ENCODE data around the gene NELFA. TPM values are rescaled to one million over a fixed set of nuclear protein-coding genes. Genes with fewer than 3 reads are reported as not detected.

The NELFA gene
- polyA plus RNA-seq, 1 experiment = 9.3 TPM

DNA sequence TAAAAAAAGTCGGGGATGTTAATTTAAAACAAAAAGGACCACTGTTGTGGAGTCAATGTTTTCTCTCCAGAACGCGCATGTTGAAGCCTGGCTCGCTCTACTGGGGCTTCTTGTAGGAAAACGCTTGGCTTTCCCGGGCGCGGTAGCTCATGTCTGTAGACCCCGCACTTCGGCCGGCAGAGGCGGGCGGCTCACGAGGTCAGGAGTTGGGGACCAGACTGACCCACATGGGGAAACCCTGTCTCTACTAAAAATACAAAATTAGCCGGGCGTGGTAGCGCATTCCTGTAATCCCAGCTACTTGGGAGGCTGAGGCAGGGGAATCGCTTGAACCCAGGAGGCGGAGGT is 15.6 kb downstream of the NELFA start:
- ChIA-PET CTCF (interaction anchor here (0.6 kb wide), 1 partner anchor 1114 kb away, joined by 3 read pairs; no protein-coding TSS in a partner anchor), POLR2A (no interaction called here)
- Histone ChIP-seq H3K27me3 (ENCODE audit: control insufficient read depth, insufficient read depth, low read length) (no peaks in the 10 kb centered on the region), H3K27ac (ENCODE audit: low read depth, low read length) (no peak overlapping the region), H3K4me3 (ENCODE audit: low read depth, low read length) (no peak overlapping the region), H3K9me3 (ENCODE audit: control insufficient read depth, insufficient read depth, low read length) (peaks cover 11% of the 10 kb centered on the region)
- TF ChIP-seq, protein P1, sequence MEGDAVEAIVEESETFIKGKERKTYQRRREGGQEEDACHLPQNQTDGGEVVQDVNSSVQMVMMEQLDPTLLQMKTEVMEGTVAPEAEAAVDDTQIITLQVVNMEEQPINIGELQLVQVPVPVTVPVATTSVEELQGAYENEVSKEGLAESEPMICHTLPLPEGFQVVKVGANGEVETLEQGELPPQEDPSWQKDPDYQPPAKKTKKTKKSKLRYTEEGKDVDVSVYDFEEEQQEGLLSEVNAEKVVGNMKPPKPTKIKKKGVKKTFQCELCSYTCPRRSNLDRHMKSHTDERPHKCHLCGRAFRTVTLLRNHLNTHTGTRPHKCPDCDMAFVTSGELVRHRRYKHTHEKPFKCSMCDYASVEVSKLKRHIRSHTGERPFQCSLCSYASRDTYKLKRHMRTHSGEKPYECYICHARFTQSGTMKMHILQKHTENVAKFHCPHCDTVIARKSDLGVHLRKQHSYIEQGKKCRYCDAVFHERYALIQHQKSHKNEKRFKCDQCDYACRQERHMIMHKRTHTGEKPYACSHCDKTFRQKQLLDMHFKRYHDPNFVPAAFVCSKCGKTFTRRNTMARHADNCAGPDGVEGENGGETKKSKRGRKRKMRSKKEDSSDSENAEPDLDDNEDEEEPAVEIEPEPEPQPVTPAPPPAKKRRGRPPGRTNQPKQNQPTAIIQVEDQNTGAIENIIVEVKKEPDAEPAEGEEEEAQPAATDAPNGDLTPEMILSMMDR (IDR thresholded peaks at IDR 0.05; ENCODE audit: low read depth, low read length) = no peak
- DNase-seq (ENCODE audit: low read depth, low spot score) = no peak

DNA sequence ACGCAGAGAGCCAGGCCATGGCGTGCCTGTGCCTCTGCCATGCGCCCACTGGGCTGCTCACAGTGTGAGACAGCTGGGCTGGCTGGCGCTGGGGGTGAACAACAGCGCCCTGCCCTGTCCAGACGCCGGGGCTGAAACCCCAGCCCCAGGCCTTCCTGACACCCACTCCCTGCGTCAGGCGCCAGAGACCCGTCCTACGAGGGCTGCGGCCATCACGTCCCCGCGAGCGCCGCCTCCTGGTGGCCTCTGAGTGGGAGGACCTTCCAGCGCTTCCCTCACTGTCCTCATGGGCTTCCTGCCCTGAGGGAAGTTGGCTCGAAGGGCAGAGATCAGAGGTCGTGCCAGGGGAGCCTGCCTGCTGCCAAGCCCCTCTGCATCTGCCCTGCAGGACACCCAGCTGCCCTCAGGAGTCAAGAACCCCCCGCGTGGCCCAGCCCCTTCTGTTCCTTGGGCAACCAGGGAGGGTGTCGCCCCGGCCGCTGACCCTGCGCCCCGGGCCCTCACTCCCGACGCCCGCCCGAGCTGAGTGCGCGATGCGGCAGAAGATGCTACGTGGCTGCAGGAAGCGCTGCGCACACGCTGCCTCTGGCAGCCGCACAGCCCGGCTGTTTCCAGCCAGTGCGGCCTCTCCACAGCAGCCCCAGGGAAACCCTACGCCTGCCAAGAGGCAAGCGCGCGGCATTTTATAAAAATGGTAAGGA is 16.2 kb downstream of the NELFA start:
- H3K27ac ChIP-seq (ENCODE audit: low read depth, low read length) = no peak overlapping the region
- H3K4me3 ChIP-seq (ENCODE audit: low read depth, low read length) = no peak overlapping the region
- POLR2A ChIA-PET = no interaction called here
- DNase-seq (ENCODE audit: low read depth, low spot score) = no peak
- TF ChIP-seq, protein P1 (IDR thresholded peaks at IDR 0.05; ENCODE audit: low read depth, low read length) = no peak
- no peaks in the 10 kb centered on the region for H3K27me3 ChIP-seq (ENCODE audit: control insufficient read depth, insufficient read depth, low read length)
- H3K9me3 ChIP-seq (ENCODE audit: control insufficient read depth, insufficient read depth, low read length) = peaks cover 6% of the 10 kb centered on the region
- CTCF ChIA-PET = no interaction called here

DNA sequence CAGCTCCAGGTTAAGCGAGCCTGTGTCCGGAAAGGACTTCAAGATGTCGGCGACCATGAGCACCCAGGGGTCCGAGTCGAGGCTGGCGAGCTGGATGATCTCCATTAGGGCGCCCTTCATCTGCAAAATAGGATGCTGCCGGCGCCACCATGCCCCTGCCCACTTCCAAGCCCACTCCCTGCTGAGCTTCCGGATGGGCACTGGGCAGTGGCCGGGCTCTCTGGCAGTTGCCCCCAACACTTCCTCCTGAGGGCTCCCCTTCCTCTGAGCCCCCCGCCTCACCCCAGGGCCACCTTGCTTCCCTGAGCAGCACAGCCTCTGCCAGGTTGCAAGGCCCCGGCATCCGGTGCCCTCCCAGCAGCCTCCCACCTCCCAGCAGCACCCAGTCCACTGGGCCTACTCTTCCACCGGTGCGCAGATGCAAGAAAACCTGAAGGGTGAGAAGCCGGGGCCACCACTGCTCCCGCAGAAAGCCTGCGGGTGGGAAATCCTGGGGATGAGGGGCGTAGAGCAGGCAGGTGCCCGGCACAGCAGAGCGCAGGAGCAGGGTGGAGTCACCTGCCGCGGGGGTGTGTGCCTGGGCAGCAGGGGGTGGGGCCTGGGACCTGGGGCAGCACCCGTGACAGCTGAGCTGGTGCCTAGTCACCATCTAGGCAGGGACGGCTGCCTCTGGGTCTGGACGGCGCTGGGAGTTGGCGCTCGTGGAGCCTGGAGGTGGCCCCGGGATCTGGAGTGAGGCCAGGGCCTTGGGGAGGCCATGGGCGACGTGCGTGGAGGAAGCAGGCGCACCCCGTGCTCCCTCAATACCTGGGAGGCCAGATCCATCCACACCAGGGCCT is 17.0 kb downstream of the NELFA start:
- no peaks in the 10 kb centered on the region for H3K27me3 ChIP-seq (ENCODE audit: control insufficient read depth, insufficient read depth, low read length)
- DNase-seq (ENCODE audit: low read depth, low spot score) = no peak
- ChIA-PET CTCF (no interaction called here), POLR2A (no interaction called here)
- H3K4me3 ChIP-seq (ENCODE audit: low read depth, low read length) = no peak overlapping the region
- peaks cover 3% of the 10 kb centered on the region for H3K9me3 ChIP-seq (ENCODE audit: control insufficient read depth, insufficient read depth, low read length)
- no peak overlapping the region for H3K27ac ChIP-seq (ENCODE audit: low read depth, low read length)
- TF ChIP-seq, protein P1 (IDR thresholded peaks at IDR 0.05; ENCODE audit: low read depth, low read length) = no peak

DNA sequence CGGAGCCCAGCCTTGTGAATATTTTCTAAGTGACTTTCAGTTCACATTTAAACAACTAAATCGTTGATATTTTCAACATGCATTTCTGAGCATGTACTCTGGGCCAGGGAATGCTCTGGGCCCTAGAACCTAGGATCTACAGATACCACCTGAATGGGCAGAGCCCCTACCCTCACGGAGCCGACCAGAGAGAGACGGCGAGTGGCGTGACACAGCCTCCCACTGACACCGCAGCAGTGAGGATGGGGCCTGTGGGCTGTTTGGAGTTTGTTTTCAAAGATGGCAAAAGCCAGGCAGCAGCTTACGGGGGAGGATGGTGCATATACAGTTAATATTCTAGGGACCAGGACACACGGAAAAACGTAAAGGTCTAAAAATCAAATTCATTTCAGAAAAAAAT is 17.7 kb downstream of the NELFA start:
- POLR2A ChIA-PET = no interaction called here
- no peaks in the 10 kb centered on the region; the same call in 1 of the 2 replicates for H3K9me3 ChIP-seq (ENCODE audit: control insufficient read depth, insufficient read depth, low read length)
- TF ChIP-seq, protein P1 (IDR thresholded peaks at IDR 0.05; ENCODE audit: low read depth, low read length) = no peak
- no peaks in the 10 kb centered on the region for H3K27me3 ChIP-seq (ENCODE audit: control insufficient read depth, insufficient read depth, low read length)
- no peak for DNase-seq (ENCODE audit: low read depth, low spot score)
- no peak overlapping the region for H3K4me3 ChIP-seq (ENCODE audit: low read depth, low read length)
- no peak overlapping the region for H3K27ac ChIP-seq (ENCODE audit: low read depth, low read length)
- CTCF ChIA-PET = no interaction called here

DNA sequence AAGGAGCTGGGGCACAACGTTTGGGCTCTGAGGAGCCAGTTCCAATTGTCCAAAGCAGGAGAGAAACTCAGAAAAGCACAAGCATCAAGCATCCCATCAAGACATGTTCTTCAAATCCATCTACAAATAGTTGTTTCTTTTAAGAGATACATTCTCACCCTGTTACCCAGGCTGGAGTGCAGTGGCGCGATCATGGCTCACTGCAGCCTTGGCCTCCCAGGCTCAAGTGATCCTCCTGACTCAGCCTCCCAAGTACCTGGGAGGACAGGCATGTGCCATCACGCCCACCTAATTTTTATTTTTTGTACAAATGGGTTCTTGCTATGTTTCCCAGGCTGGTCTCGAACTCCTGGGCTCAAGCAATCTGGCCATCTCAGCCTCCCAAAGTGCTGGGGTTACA is 18.1 kb downstream of the NELFA start:
- Histone ChIP-seq H3K27ac (ENCODE audit: low read depth, low read length) (no peak overlapping the region), H3K9me3 (ENCODE audit: control insufficient read depth, insufficient read depth, low read length) (no peaks in the 10 kb centered on the region; the same call in 1 of the 2 replicates), H3K27me3 (ENCODE audit: control insufficient read depth, insufficient read depth, low read length) (no peaks in the 10 kb centered on the region), H3K4me3 (ENCODE audit: low read depth, low read length) (no peak overlapping the region)
- CTCF ChIA-PET = no interaction called here
- POLR2A ChIA-PET = no interaction called here
- TF ChIP-seq, protein P1 (IDR thresholded peaks at IDR 0.05; ENCODE audit: low read depth, low read length) = no peak
- DNase-seq (ENCODE audit: low read depth, low spot score) = no peak

Measured in AG04450 (cell line).